Nephron (organoid): ENCODE results near the gene PPARG.

Experiments used
- H3K27ac Mint-ChIP-seq, 3 experiments: 2 replicates each; pipeline ENCODE4 v1.8.0; 2020; ENCODE audit warnings: mixed read lengths in 3 of 3, mild to moderate bottlenecking in 2 of 3, moderate library complexity in 1 of 3
- H3K27me3 Mint-ChIP-seq: 2 replicates; pipeline ENCODE4 v1.8.0; 2021; ENCODE audit warnings: low read depth, mild to moderate bottlenecking, moderate library complexity, mixed read lengths
- H3K36me3 Mint-ChIP-seq: 2 replicates; pipeline ENCODE4 v1.8.0; 2020; ENCODE audit warnings: low read depth, mixed read lengths
- H3K4me1 Mint-ChIP-seq: 2 replicates; pipeline ENCODE4 v1.8.0; 2020; ENCODE audit warnings: mixed read lengths
- H3K4me3 Mint-ChIP-seq, 3 experiments: 2 replicates each; pipeline ENCODE4 v1.8.0; 2020; ENCODE audit warnings: mild to moderate bottlenecking in 3 of 3, mixed read lengths in 3 of 3, moderate library complexity in 2 of 3
- H3K9me3 Mint-ChIP-seq: 2 replicates; pipeline ENCODE4 v1.8.0; 2020; ENCODE audit warnings: mixed read lengths
- TF ChIP-seq, protein P1 (sequence below), 3 experiments: fragments of 200-600 bp; sonication (generic); IDR thresholded peaks; one replicate each; pipeline ENCODE4 v1.5.0; 2021; ENCODE audit warnings: antibody characterized with exemption in 3 of 3; ENCODE audit not compliant: unreplicated experiment in 3 of 3

Gene PPARG

DNA sequence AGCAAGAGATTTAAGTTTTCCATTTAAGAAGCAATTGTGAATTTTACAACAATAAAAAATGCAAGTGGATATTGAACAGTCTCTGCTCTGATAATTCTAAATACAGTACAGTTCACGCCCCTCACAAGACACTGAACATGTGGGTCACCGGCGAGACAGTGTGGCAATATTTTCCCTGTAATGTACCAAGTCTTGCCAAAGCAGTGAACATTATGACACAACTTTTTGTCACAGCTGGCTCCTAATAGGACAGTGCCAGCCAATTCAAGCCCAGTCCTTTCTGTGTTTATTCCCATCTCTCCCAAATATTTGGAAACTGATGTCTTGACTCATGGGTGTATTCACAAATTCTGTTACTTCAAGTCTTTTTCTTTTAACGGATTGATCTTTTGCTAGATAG, 62.3 kb downstream of the PPARG start:
- Mint-ChIP-seq H3K27ac (peak overlapping the region in 1 of 3 experiments; percentile 18), H3K9me3 (no peaks in the 10 kb centered on the region), H3K27me3 (peaks cover 5% of the 10 kb centered on the region), H3K36me3 (no peaks in the 10 kb centered on the region), H3K4me3 (no peak overlapping the region), H3K4me1 (peaks cover 15% of the 10 kb centered on the region)
- TF ChIP-seq, protein P1, sequence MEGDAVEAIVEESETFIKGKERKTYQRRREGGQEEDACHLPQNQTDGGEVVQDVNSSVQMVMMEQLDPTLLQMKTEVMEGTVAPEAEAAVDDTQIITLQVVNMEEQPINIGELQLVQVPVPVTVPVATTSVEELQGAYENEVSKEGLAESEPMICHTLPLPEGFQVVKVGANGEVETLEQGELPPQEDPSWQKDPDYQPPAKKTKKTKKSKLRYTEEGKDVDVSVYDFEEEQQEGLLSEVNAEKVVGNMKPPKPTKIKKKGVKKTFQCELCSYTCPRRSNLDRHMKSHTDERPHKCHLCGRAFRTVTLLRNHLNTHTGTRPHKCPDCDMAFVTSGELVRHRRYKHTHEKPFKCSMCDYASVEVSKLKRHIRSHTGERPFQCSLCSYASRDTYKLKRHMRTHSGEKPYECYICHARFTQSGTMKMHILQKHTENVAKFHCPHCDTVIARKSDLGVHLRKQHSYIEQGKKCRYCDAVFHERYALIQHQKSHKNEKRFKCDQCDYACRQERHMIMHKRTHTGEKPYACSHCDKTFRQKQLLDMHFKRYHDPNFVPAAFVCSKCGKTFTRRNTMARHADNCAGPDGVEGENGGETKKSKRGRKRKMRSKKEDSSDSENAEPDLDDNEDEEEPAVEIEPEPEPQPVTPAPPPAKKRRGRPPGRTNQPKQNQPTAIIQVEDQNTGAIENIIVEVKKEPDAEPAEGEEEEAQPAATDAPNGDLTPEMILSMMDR (IDR thresholded peaks at IDR 0.05; ENCODE audit: unreplicated experiment in 3 of 3): no peak

DNA sequence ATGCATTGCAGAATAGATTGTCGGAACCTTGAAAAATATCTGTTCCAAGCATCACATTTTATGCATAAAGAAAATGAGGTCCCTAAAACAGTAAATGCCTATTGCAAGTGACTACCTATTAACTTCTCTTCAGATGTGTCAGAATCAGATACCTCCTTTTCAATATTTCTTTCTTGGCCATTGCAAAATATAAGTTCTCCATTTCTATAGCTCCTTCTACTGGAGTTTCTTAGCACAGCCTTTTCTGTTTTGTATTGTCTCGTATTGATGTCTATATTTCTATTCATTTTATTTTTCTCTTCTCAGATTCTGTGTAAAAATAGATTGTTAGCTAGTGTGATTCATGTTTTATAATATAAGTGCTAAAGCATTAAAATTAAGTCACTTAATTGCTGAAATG, 63.4 kb downstream of the PPARG start:
- H3K4me3 Mint-ChIP-seq: no peak overlapping the region
- peaks cover 5% of the 10 kb centered on the region for H3K27me3 Mint-ChIP-seq
- H3K9me3 Mint-ChIP-seq: no peaks in the 10 kb centered on the region
- H3K27ac Mint-ChIP-seq: no peak overlapping the region
- H3K4me1 Mint-ChIP-seq: peaks cover 15% of the 10 kb centered on the region
- TF ChIP-seq, protein P1 (IDR thresholded peaks at IDR 0.05; ENCODE audit: unreplicated experiment in 3 of 3): peak in 2 of 3 experiments; percentile 17 to 26
- no peaks in the 10 kb centered on the region for H3K36me3 Mint-ChIP-seq

DNA sequence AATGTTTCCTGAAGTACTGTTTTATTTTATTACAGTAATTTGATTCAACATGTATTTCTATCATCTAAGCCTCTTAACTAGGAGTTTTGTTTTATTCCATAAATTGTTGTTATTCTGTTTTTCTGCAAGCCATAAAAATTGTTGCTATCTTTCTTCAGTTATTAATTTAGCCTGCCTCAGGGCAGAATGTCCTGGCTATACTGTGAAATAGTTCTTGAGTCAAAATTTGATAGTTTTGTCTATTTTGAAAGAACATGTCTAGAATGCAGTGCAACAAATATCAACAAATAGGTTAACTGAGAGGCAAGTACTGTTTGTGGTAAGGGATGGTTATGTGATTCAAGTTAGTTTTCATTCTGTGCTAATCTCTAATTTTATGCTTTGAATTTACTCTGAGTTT, 63.9 kb downstream of the PPARG start:
- H3K9me3 Mint-ChIP-seq: no peaks in the 10 kb centered on the region
- H3K27me3 Mint-ChIP-seq: peaks cover 5% of the 10 kb centered on the region
- no peak overlapping the region for H3K4me3 Mint-ChIP-seq
- TF ChIP-seq, protein P1 (IDR thresholded peaks at IDR 0.05; ENCODE audit: unreplicated experiment in 3 of 3): no peak
- no peak overlapping the region for H3K27ac Mint-ChIP-seq
- no peaks in the 10 kb centered on the region for H3K36me3 Mint-ChIP-seq
- peaks cover 15% of the 10 kb centered on the region for H3K4me1 Mint-ChIP-seq

DNA sequence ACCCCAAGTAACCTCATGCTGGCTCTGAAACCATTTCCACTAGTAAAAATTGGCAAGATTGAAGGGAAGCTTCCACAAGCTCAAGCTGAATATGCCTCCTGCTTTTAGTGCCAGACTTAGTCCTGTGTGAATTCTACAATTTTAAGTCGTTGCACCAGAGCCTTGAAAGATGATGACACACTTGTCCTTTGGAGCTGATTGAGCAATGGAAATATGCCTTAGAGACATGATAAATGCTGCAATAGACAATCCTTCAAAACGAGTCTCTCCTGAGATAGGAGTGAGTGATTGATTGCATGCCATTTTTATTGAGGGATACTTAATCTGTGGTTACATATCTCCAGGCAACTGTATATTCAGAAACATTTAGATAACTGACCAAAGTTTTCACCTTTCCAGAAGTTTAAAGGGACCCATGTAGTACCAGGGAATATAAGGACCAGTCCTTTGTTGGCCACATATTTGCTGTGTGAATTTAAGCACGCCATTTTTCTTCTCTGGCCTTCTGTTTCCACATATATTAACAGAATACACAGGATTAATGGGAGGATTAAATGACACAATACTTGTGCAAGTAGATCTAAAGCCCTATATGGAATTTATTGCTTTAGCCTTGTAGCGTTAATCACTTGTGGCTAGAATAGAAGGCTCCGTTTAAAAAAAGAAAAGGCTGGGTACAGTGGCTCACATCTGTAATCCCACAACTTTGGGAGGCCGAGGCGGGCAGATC, 65.1 kb downstream of the PPARG start:
- H3K4me3 Mint-ChIP-seq: no peak overlapping the region
- H3K27me3 Mint-ChIP-seq: no peaks in the 10 kb centered on the region
- H3K27ac Mint-ChIP-seq: no peak overlapping the region
- H3K4me1 Mint-ChIP-seq: peaks cover 15% of the 10 kb centered on the region
- H3K36me3 Mint-ChIP-seq: no peaks in the 10 kb centered on the region
- H3K9me3 Mint-ChIP-seq: no peaks in the 10 kb centered on the region
- TF ChIP-seq, protein P1 (IDR thresholded peaks at IDR 0.05; ENCODE audit: unreplicated experiment in 3 of 3): no peak

DNA sequence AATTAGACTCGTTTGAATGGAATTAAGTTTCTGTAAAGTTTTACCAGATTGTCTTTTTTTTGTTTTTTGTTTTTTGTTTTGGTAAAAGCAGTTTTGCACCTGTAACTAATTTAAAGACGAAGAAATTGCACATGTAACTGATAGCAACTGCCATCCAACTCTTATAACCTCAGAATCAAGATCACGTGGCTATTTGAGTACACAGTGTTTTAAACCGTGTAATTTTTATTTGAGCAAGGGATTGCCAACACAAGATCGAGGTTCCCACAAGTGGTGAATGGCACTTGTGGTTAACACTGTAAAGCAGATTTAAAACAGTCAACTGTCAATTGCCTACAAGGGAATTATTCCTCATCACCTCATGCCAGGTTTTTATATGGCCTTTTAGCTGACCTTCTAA, 67.3 kb downstream of the PPARG start:
- no peaks in the 10 kb centered on the region for H3K27me3 Mint-ChIP-seq
- TF ChIP-seq, protein P1 (IDR thresholded peaks at IDR 0.05; ENCODE audit: unreplicated experiment in 3 of 3): no peak
- H3K4me1 Mint-ChIP-seq: peaks cover 15% of the 10 kb centered on the region
- no peaks in the 10 kb centered on the region for H3K36me3 Mint-ChIP-seq
- no peak overlapping the region for H3K27ac Mint-ChIP-seq
- no peaks in the 10 kb centered on the region for H3K9me3 Mint-ChIP-seq
- no peak overlapping the region for H3K4me3 Mint-ChIP-seq

DNA sequence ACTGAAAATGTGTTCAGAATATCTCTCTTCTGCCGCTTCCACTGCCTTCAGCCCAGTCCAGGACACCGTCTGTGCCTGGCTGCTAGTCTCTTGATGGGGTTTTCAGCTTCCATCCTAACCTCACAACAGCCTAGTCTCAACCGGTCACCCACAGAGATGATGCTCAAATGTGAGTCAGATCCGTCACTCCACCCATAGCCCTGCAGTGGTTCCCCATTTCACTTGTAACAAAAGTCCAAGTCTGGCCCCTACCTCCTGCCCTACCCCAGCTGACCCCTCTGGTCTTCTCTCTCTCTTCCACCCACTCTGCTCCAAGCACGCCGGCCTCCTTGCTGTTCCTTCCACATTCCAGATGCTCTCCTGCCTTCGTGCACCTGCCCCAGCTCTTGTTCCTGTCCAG, 68.1 kb downstream of the PPARG start:
- H3K27me3 Mint-ChIP-seq: no peaks in the 10 kb centered on the region
- no peak overlapping the region for H3K4me3 Mint-ChIP-seq
- H3K4me1 Mint-ChIP-seq: peaks cover 10% of the 10 kb centered on the region
- no peak overlapping the region for H3K27ac Mint-ChIP-seq
- H3K36me3 Mint-ChIP-seq: no peaks in the 10 kb centered on the region
- no peaks in the 10 kb centered on the region for H3K9me3 Mint-ChIP-seq
- TF ChIP-seq, protein P1 (IDR thresholded peaks at IDR 0.05; ENCODE audit: unreplicated experiment in 3 of 3): no peak
